OCI-LY1 (cell line): Measurements from ENCODE around the gene LDHAL6B.

ENCODE experiments used
- H2AFZ ChIP-seq: fragments of 200-600 bp; sonication (generic), shearing (Covaris generic); 2 replicates; pipeline ENCODE4 v1.6.0; 2014; ENCODE audit warnings: antibody characterized with exemption, mild to moderate bottlenecking, low read length
- H3F3A ChIP-seq: fragments of 200-600 bp; sonication (generic), shearing (Covaris generic); 2 replicates; pipeline ENCODE4 v1.6.0; 2014; ENCODE audit warnings: mild to moderate bottlenecking, antibody characterized with exemption, low read length, moderate library complexity; ENCODE audit not compliant: insufficient read depth
- H3K27ac ChIP-seq: fragments of 200-600 bp; sonication (generic); 2 replicates; pipeline ENCODE4 v1.5.1; 2014; ENCODE audit warnings: low read length, mixed run types, mild to moderate bottlenecking, low read depth; ENCODE audit not compliant: poor library complexity, severe bottlenecking
- H3K27me3 ChIP-seq: fragments of 200-600 bp; sonication (generic); 2 replicates; pipeline ENCODE4 v1.6.0; 2014; ENCODE audit warnings: antibody characterized with exemption, mild to moderate bottlenecking, low read length, moderate library complexity; ENCODE audit not compliant: insufficient read depth
- H3K36me3 ChIP-seq: fragments of 200-600 bp; sonication (generic); 2 replicates; pipeline ENCODE4 v1.6.1; 2014; ENCODE audit warnings: mild to moderate bottlenecking, antibody characterized with exemption, low read length, moderate library complexity, mixed read lengths; ENCODE audit not compliant: insufficient read depth
- H3K4me1 ChIP-seq: fragments of 200-600 bp; sonication (generic); 2 replicates; pipeline ENCODE4 v1.5.1; 2014; ENCODE audit warnings: mild to moderate bottlenecking, low read length, moderate library complexity; ENCODE audit not compliant: insufficient read depth, severe bottlenecking
- H3K4me2 ChIP-seq: fragments of 200-600 bp; sonication (generic), shearing (Covaris generic); 2 replicates; pipeline ENCODE4 v1.6.1; 2014; ENCODE audit warnings: low read length
- H3K4me3 ChIP-seq: fragments of 200-600 bp; sonication (generic); 2 replicates; pipeline ENCODE4 v1.5.1; 2014; ENCODE audit warnings: low read length, low read depth, mild to moderate bottlenecking, mixed read lengths; ENCODE audit not compliant: poor library complexity, severe bottlenecking
- H3K79me2 ChIP-seq: fragments of 200-600 bp; shearing (Covaris generic); 2 replicates; pipeline ENCODE4 v1.6.1; 2016; ENCODE audit warnings: mixed run types, low read length, mixed read lengths; ENCODE audit not compliant: insufficient read depth
- H3K9ac ChIP-seq: fragments of 200-600 bp; sonication (generic), shearing (Covaris generic); 2 replicates; pipeline ENCODE4 v1.6.1; 2014; ENCODE audit warnings: mild to moderate bottlenecking, low read length, mixed read lengths
- H3K9me2 ChIP-seq: fragments of 200-600 bp; sonication (generic), shearing (Covaris generic); 2 replicates; pipeline ENCODE4 v1.6.1; 2014; ENCODE audit warnings: low read depth, mild to moderate bottlenecking, low read length, mixed read lengths
- H3K9me3 ChIP-seq: fragments of 200-600 bp; shearing (Covaris generic); 2 replicates; pipeline ENCODE4 v1.6.1; 2014; ENCODE audit warnings: low read length, mixed read lengths
- H4K20me1 ChIP-seq: fragments of 200-600 bp; sonication (generic), shearing (Covaris generic); 2 replicates; pipeline ENCODE4 v1.6.0; 2016; ENCODE audit warnings: mild to moderate bottlenecking, low read length; ENCODE audit not compliant: insufficient read depth
- CTCF ChIP-seq: fragments of 200-600 bp; sonication (generic), shearing (Covaris generic); IDR thresholded peaks from 2 replicates; pipeline ENCODE4 v1.5.1; 2017; ENCODE audit warnings: mild to moderate bottlenecking, antibody characterized with exemption, low read length, moderate library complexity, mixed read lengths
- EZH2 ChIP-seq: fragments of 200-600 bp; sonication (generic), shearing (Covaris generic); IDR thresholded peaks from 2 replicates; pipeline ENCODE4 v1.8.0; 2017; ENCODE audit warnings: borderline replicate concordance, mixed run types, mild to moderate bottlenecking, antibody characterized with exemption, low read length, moderate library complexity, mixed read lengths

Gene LDHAL6B

GRCh38 chr15:59247364-59247763 is 40.7 kb downstream of the LDHAL6B start:
- H3K9me3 ChIP-seq, result no peaks in the 10 kb centered on the region
- H3K79me2 ChIP-seq, result no peaks in the 10 kb centered on the region; the same call in 1 of the 2 replicates
- peak overlapping the region; percentile 50 for H3K27ac ChIP-seq
- no peak overlapping the region for H3K9ac ChIP-seq
- H4K20me1 ChIP-seq, result no peaks in the 10 kb centered on the region
- no peak overlapping the region for H3K4me3 ChIP-seq
- TF ChIP-seq EZH2 (no peak), CTCF (peak; percentile 77)
- H3K27me3 ChIP-seq, result no peaks in the 10 kb centered on the region
- H3K4me1 ChIP-seq, result peaks cover 50% of the 10 kb centered on the region
- peaks cover 29% of the 10 kb centered on the region; the same call in 1 of the 2 replicates for H3K36me3 ChIP-seq
- H3F3A ChIP-seq, result peaks cover 15% of the 10 kb centered on the region; the same call in 1 of the 2 replicates
- H2AFZ ChIP-seq, result no peak overlapping the region
- no peak overlapping the region for H3K4me2 ChIP-seq
- H3K9me2 ChIP-seq, result no peaks in the 10 kb centered on the region

- Histone ChIP-seq H3K4me1 (peaks cover 70% of the 10 kb centered on the region), H3K4me3 (peak overlapping the region; percentile 40), H3K79me2 (no peaks in the 10 kb centered on the region), H3K9me3 (no peaks in the 10 kb centered on the region), H2AFZ (no peak overlapping the region), H3K9ac (peak overlapping the region; percentile 28; the same call in 1 of the 2 replicates), H3K27ac (peak overlapping the region; percentile 88), H4K20me1 (no peaks in the 10 kb centered on the region), H3F3A (peaks cover 15% of the 10 kb centered on the region; the same call in 1 of the 2 replicates), H3K27me3 (no peaks in the 10 kb centered on the region), H3K9me2 (no peaks in the 10 kb centered on the region), H3K36me3 (peaks cover 21% of the 10 kb centered on the region; the same call in 1 of the 2 replicates), H3K4me2 (peak overlapping the region; percentile 62; the same call in 1 of the 2 replicates)
- TF ChIP-seq EZH2 (no peak), CTCF (no peak)
Measured at GRCh38 chr15:59249816-59250215, 43.2 kb downstream of the LDHAL6B start.

GRCh38 chr15:59250249-59250648 is 43.6 kb downstream of the LDHAL6B start:
- Histone ChIP-seq H4K20me1 (no peaks in the 10 kb centered on the region), H3K4me2 (peak overlapping the region; percentile 62), H3K27ac (peak overlapping the region; percentile 88), H3K27me3 (no peaks in the 10 kb centered on the region), H2AFZ (no peak overlapping the region), H3F3A (peaks cover 15% of the 10 kb centered on the region; the same call in 1 of the 2 replicates), H3K9ac (peak overlapping the region; percentile 28; the same call in 1 of the 2 replicates), H3K79me2 (no peaks in the 10 kb centered on the region), H3K9me3 (no peaks in the 10 kb centered on the region), H3K4me3 (peak overlapping the region; percentile 40), H3K36me3 (peaks cover 25% of the 10 kb centered on the region; the same call in 1 of the 2 replicates), H3K4me1 (peaks cover 70% of the 10 kb centered on the region), H3K9me2 (no peaks in the 10 kb centered on the region)
- TF ChIP-seq EZH2 (no peak), CTCF (no peak)
